GM18499 (cell line): ENCODE results near the gene CDK14.

Experiments
- ATAC-seq: cut with Tn5 transposase; IDR thresholded peaks from one replicate; pipeline ENCODE4 v1.9.1; 2021; ENCODE audit warnings: moderate number of reproducible peaks; ENCODE audit not compliant: insufficient read depth, unreplicated experiment

Gene CDK14

DNA sequence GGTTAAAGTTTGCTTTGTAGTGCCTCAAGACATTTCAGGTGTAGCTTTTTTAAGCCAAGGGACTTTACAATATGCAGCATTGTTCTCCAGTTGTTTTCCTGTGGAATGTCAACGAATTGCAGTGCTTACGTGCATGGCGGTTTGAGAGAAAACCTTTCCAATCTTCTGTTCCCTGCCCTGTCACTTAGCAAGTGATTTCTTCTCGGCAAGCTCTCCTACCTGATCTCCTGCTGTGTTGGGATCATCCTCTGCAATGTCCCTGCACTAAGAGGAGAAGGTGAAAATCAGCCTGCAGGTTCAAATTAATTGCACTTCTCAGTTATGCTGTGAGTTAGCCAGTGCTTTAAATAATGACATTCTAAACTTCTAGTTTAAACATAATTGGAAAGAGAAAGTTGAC lies 470.5 kb downstream of the CDK14 start:
- no peak for ATAC-seq

GRCh38 chr7:91067242-91067641 lies 471.1 kb downstream of the CDK14 start:
- ATAC-seq = no peak

DNA sequence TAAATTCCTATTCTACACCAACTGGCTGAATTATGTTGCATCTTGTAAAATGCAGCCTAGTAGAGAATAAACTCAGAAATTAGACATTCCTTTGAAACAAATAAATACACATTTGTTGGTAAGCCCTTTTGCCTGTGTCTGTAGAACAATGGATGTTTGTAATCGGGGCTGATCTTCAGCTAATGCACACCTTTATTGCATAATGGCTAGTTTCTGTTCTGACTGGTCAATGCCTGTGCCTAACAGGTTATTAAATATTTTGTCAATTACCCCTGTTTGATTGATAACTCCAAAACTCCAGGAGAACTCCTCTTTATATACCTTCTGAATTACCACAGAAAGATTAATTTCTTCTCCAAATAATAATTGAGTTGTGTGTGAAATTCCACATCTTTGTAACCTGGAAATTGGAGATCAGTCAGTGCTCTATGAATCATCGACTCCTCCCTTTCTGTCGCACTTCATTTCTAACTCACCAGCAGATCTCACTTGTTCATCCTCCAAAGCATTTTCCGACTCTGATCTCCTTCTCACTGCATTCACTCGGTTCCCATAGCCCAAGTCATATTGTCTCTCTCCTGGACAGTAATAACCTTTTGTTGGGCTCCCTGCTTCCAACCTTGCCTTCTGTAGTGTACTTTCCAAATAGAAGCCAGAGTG lies 472.1 kb downstream of the CDK14 start:
- no peak for ATAC-seq

DNA sequence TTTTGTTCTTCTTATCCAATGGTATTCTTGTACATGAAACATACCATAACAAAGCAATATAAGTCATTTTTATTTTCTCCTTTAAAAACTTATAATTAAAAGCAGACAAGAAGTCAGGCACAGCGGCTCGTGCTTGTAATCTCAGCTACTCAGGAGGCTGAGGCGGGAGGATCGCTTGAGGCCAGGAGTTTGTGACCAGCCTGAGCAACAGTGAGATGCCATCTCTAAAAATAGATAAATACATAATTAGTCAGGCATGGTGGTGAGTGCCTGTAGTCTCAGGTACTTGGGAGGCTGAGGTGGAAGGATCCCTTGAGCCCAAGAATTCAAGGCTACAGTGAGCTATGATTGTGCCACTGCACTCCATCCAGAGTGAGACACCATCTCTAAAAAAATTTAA lies 473.0 kb downstream of the CDK14 start:
- no peak for ATAC-seq

DNA sequence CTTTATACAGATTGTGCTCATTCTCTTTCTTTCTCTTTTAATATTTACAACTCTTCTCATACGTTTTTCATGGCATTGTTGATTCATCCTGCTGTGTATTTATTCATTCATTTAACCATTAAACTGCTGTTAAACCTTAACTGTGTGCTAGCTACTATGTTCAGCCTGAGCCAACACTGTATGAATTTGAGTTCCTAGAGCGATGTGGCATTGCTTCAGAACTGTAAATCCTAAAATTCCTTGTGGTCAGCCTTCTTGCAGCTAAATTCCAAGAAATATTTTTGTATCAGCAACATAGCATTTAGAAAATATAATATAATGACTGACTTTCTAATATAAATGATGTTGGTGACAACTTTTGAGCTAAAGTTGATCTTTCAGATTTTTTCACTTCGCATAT lies 483.4 kb downstream of the CDK14 start:
- no peak for ATAC-seq

GRCh38 chr7:91080351-91080750 lies 484.2 kb downstream of the CDK14 start:
- ATAC-seq = no peak

DNA sequence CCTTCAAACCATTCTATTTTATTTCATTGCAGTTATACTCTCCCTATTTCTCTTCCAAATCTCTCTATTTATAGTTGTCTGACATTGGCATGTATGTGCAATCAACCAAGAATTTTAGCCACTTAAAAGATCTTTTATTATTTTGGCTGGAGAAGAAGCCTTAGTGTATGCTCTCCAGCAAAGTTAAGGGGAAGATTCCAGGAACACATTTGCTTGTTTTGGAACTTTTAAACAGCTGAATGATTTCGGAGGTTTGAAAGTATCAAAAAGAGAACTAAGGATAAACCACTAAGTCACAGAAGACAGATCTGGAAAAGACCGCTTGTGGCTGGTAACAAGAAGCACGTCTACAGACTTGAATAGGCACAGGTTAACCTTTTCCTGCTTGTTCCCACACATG lies 485.9 kb downstream of the CDK14 start:
- ATAC-seq = no peak

DNA sequence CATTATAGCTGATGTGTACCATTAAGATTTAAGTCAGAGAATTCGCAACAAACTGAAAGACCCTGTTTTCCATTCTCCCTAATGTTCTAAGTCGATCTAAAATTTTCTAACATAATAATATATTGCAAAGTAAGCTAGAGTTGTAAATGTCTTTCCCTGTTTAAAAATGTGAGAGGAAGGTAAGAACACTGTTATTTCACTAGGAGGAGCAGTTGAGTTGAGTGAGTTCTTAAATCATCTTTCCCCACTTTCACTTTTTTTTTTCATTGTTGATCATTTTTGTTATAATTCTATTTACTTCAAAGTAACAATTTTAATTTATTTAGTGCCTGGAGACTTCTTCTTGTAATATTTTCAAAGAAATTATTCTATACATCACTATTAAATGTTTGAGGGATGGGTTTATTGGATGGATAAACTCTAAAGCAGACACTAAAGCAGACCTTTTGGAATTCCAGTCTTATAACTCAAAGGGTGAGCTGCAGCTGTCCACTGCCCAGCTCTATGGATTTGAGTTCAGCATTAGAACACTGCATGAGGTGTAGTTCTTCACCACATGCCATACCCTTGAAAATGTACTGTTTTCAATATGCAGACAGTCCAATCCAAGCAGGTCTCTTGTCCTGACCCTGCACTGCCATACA lies 486.9 kb downstream of the CDK14 start:
- no peak for ATAC-seq

DNA sequence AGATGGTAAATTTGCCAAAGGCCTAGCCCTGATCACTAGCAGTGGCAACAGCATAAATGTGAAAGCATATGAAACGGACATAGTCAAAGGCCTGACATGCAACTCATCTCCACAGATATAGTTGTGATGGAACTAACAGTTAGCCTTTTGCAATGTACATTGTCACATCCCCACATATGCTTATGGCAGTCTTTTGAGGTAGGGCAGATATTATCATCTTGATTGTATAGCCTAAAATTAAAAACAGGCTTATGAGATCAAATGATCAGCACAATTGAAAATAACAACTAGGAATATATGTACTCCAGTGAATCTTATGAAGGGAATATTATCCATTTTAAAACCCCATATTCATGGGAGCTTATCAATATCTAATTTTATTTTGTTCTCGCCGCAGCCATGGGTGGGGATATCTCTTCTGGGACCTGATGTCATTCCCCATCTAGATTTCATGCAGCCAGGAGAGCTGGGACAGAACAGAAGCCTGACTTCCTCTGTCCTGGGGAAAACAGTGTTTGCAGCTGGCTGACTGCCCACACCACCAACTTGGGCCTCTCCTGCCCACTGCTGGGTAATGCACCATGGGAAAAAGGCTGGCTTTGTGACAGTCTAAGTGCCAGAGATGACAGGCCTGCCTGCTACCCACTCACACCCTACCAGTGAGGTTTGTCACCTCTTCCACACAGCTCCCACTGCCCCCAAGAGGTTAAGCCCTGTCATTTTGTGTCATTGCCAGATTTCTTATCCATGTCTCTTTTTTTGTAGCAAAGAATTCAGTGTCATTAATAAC lies 487.9 kb downstream of the CDK14 start:
- no peak for ATAC-seq

DNA sequence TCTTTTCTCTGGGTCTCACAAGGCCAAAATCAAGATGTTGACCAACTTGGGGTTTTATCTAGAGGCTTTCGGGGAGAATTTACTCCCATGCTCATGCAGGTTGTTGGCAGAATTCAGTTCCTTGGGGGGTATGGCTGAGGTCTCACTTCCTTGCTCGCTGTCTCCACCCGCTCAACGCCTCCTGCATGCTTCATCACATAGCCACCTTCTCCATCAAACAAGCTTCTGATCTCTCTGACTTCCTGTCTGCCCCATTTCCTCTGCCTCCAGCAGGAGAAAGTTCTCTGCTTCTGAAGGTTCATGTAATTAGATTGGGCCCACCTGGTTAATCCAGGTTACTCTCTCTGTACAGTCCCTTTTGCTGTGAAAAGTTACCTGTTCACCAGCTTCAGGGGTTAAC lies 489.1 kb downstream of the CDK14 start:
- no peak for ATAC-seq

GRCh38 chr7:91086200-91086599 lies 490.1 kb downstream of the CDK14 start:
- ATAC-seq = no peak

DNA sequence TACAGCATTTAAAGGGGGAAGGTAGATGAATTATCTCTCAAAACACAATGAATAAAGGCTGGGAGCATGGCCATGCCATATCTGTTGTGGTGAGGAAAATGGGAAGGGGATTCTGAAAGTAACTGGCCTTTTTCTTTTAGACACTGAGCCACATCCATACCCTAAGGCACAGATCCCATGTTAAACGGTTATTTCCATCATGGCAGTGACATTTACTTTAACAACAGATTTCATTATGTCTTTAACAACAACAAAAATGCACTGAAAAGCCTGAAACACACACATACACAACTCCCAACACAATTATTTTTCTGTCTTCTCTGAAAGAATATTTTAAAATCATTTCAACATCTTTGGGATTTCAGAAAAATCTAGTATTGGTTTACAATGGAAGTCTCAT lies 492.0 kb downstream of the CDK14 start:
- no peak for ATAC-seq

DNA sequence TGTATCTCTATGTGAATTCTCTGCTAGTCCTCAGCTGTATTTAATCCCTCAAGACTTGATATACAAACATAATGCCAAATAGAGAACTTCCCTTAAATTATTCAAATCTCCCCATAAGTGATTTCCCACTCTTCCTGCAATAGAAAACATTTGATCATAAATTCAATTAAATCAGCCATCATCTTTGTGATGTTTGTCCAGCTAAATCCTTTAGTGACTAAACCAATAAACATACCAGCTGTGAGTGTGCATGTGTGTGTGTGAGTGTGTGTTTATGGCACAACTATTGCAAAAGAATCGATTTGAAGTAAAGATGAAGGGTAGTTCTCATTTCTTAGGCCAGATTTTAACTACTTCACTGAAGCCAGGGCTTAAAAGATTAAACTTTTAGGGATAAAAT lies 492.6 kb downstream of the CDK14 start:
- no peak for ATAC-seq

DNA sequence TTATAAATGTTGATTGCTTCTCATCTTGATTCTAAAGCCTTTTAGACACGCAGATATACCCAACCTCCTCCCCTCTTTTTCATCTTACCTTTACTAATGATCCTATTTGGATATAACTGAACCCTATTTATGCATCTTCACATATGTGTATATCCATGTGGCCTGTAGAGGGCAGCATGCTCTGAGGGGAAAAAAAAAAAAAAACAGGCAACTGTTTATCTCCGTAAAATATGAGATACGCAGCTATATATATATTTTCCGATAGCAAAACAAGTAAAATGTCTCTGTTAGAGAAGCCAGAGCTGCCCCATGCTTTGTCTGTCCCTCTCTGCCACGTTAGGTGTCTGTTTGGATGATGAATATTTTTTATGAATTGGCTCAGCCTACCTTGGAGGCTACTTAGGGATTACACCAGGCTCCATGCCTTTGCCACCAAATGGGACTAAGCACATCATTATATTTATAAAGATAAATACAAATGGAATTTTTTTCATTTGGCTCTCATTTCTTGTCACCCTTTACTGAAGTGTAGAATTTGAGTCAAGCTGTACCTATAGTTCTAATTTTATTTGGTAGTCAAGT lies 493.4 kb downstream of the CDK14 start:
- ATAC-seq = peak; percentile 64

DNA sequence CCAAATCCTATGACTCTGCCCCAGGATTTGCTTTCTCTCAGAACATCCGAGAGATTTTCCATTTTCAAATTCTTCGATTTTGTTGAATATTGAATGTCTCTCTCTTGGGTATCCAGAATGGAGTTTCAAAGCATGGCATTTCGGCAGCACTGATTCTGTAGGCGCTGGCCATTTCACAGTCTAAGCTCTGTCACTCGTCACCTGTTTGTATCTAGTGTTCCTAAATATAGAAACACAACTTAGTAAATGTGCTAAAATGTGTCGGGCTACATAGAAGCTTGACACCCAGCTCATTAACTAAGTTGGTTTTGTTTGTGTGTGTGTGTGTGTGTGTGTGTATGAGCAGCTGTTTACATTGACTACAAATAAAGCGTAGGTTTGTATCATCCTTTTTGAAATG lies 494.6 kb downstream of the CDK14 start:
- no peak for ATAC-seq

DNA sequence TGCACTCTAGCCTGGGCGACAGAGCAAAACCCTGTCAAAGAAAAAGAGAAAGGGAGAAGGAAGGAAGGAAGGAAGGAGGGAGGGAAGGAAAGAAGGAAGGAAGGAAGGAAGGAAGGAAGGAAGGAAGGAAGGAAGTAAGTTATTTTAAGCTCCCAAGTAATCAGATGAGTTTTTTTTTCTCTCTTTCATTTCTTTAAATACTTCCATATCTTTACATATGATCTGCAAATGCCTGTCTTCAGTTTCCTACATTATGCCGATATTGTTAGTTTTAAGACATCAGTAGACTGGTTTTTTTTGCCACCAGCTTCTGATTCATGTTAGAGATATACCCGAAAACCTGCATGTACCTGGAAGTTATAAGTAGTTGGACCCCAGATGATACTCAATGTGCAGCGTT lies 495.5 kb downstream of the CDK14 start:
- ATAC-seq = no peak

GRCh38 chr7:91093181-91093580 lies 497.1 kb downstream of the CDK14 start:
- ATAC-seq = no peak

GRCh38 chr7:91098566-91098965 lies 502.4 kb downstream of the CDK14 start:
- no peak for ATAC-seq

DNA sequence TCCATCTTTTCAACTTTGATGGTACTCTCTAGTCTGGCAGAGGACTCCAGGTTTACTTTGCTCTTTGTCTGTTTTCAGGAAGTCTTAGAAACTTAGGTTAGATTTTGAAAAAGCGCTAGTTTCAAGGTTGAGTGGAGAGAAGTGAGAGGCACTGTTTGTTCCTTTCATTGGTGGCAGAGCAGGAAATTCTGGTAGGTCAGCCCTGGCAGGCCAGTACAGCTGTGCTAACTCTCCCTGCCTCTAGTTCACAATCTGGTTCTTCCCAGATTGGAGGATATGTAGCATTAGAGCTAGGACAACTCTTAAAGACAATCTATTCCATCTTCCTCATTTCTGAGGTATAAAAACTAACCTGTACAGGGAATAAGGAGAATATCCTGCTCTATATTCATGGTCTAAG lies 507.2 kb downstream of the CDK14 start:
- ATAC-seq = no peak

GRCh38 chr7:91107460-91107859 lies 511.3 kb downstream of the CDK14 start:
- no peak for ATAC-seq

GRCh38 chr7:91109200-91109599 lies 513.1 kb downstream of the CDK14 start:
- ATAC-seq = no peak
